Measurements from ENCODE around the gene SVIP. TPM values are rescaled to one million over a fixed set of nuclear protein-coding genes. Genes with fewer than 3 reads are reported as not detected.

The SVIP gene
- total RNA-seq, 1 donor from 2014 or later: 14.8 TPM

DNA sequence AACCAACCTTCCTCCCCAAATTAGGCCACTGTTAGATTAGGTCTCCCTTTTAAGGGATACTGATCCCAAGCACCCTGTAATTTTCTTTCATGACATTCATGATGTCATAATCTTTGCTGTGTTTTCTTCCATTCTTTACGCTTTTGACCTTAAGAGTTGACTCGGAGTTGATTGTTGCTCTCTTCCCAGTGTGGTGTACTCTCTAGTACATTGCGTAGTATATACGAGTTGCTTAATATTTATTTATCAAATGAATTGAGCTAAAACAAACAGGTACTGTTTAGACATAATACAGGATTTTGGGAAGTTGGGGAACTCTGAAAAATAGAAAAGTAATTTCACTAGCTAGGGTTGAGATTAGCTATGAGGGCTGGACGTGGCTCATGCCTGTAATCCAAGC is 49.8 kb downstream of the SVIP start:
- no peak for TF ChIP-seq CTCF (IDR thresholded peaks at IDR 0.05; ENCODE audit: insufficient read depth, low read length, poor library complexity, severe bottlenecking)
- Histone ChIP-seq H3K36me3 (ENCODE audit: control insufficient read depth, insufficient read depth, low read length) (no peaks in the 10 kb centered on the region), H3K4me3 (ENCODE audit: low read depth, low read length) (no peak overlapping the region), H3K27me3 (ENCODE audit: control insufficient read depth, insufficient read depth, low read length) (no peaks in the 10 kb centered on the region)
- no peak for DNase-seq (ENCODE audit: low read depth)

GRCh38 chr11:22778642-22779041 is 51.0 kb downstream of the SVIP start:
- DNase-seq (ENCODE audit: low read depth): no peak
- Histone ChIP-seq H3K36me3 (ENCODE audit: control insufficient read depth, insufficient read depth, low read length) (no peaks in the 10 kb centered on the region), H3K4me3 (ENCODE audit: low read depth, low read length) (no peak overlapping the region), H3K27me3 (ENCODE audit: control insufficient read depth, insufficient read depth, low read length) (no peaks in the 10 kb centered on the region)
- no peak for TF ChIP-seq CTCF (IDR thresholded peaks at IDR 0.05; ENCODE audit: insufficient read depth, low read length, poor library complexity, severe bottlenecking)

DNA sequence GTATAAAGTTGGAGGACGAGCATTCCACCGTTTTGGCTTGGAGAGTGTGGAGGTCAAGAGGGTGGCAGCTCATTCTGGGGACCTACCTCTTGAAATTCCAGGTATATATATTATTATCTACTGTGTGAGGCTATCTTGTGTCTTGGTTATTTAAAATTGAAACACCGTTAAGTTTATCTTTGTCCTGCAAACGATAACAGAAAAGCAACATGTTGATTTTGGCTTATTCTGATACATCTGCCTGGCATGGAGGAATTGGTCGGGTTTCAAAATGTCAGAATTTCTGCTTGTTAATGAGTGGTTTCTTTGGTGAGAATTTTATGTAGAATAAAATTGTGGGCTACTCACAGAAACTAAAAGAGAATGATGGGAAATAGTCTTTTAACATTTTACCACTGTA is 54.4 kb downstream of the SVIP start:
- Histone ChIP-seq H3K4me3 (ENCODE audit: low read depth, low read length) (no peak overlapping the region), H3K27me3 (ENCODE audit: control insufficient read depth, insufficient read depth, low read length) (no peaks in the 10 kb centered on the region), H3K36me3 (ENCODE audit: control insufficient read depth, insufficient read depth, low read length) (no peaks in the 10 kb centered on the region)
- no peak for TF ChIP-seq CTCF (IDR thresholded peaks at IDR 0.05; ENCODE audit: insufficient read depth, low read length, poor library complexity, severe bottlenecking)
- no peak for DNase-seq (ENCODE audit: low read depth)

DNA sequence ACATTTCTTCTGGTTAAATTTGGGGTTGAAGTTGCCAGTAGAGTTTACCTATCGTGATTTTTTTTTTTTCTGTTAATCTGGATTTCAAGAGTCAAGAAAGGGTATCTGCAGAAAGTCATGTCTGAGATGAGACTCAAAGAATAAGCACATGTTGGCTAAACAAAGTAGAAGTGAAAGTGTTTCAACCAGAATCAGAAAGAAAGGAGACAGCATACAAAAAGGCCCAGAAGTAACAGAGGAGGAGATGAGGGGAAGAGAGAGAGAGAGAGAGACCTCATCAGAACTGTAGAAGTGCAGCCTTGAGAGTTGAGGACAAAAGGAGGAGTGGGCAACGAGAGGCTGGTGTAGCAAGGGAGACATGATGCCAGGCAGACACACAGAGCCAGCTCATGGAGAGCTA is 54.9 kb downstream of the SVIP start:
- H3K27me3 ChIP-seq (ENCODE audit: control insufficient read depth, insufficient read depth, low read length): no peaks in the 10 kb centered on the region
- no peak for TF ChIP-seq CTCF (IDR thresholded peaks at IDR 0.05; ENCODE audit: insufficient read depth, low read length, poor library complexity, severe bottlenecking)
- no peak for DNase-seq (ENCODE audit: low read depth)
- no peak overlapping the region for H3K4me3 ChIP-seq (ENCODE audit: low read depth, low read length)
- no peaks in the 10 kb centered on the region for H3K36me3 ChIP-seq (ENCODE audit: control insufficient read depth, insufficient read depth, low read length)

DNA sequence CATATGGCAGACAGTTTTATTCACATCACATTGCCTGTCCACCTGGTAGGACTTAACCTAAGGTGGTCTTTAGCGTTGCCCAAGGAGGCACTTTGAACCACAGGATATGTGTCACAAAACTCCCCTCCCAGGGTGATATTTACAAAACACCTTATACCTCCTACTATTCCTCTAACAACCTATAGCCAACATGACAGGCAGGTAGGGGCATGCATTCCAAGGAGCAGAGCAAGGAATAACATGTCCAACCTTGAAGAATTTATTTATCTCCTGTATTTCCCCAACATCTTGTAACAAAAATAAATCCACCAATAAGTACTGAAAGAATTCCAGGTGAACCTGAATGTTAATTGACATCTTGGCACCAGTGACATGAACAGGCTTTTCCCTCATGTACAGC is 60.5 kb downstream of the SVIP start:
- Histone ChIP-seq H3K4me3 (ENCODE audit: low read depth, low read length) (no peak overlapping the region), H3K27me3 (ENCODE audit: control insufficient read depth, insufficient read depth, low read length) (no peaks in the 10 kb centered on the region), H3K36me3 (ENCODE audit: control insufficient read depth, insufficient read depth, low read length) (no peaks in the 10 kb centered on the region)
- no peak for TF ChIP-seq CTCF (IDR thresholded peaks at IDR 0.05; ENCODE audit: insufficient read depth, low read length, poor library complexity, severe bottlenecking)
- DNase-seq (ENCODE audit: low read depth): no peak

Other genes starting within 250 kb of the SVIP start
- gene FANCF, start 204.0 kb downstream of the SVIP start, total RNA-seq: 16.8 and 19.2 TPM in 2 replicates
- 0.46 and 3.9 TPM in 2 replicates for gene GAS2, start 163.2 kb downstream of the SVIP start, total RNA-seq
- not detected in 2 replicates for gene CCDC179, start 30.7 kb upstream of the SVIP start, total RNA-seq